ENCODE data around the gene GSC2. TPM values are rescaled to one million over a fixed set of nuclear protein-coding genes. Genes with fewer than 3 reads are reported as not detected.
A peak's percentile ranks its signal among the peaks of the same experiment; 100 is the strongest.

GSC2 gene
- polyA plus RNA-seq, 3 donors = not detected

GRCh38 chr22:19178657-19179496 lies 28.8 kb upstream of the GSC2 start, which contains the start of gene SLC25A1:
SLC25A1 (minus strand) TSS chr22:19178736; CDS start chr22:19178673, 63 bp downstream.
- DNase-seq (ENCODE audit: low read depth in 3 of 3, low spot score in 2 of 3) = peak in 2 of 3 donors; percentile 67 to 71

- no peak for DNase-seq (ENCODE audit: low read depth in 3 of 3, low spot score in 2 of 3)
Observed at GRCh38 chr22:19178065-19178656, 28.1 kb upstream of the GSC2 start.

GRCh38 chr22:19177164-19178064 lies 27.3 kb upstream of the GSC2 start:
- no peak for DNase-seq (ENCODE audit: low read depth in 3 of 3, low spot score in 2 of 3)

- no peak for DNase-seq (ENCODE audit: low read depth in 3 of 3, low spot score in 2 of 3)
Observed at GRCh38 chr22:19176732-19177131, 26.6 kb upstream of the GSC2 start.

GRCh38 chr22:19176175-19176643 lies 26.1 kb upstream of the GSC2 start:
- DNase-seq (ENCODE audit: low read depth in 3 of 3, low spot score in 2 of 3) = no peak

- DNase-seq (ENCODE audit: low read depth in 3 of 3, low spot score in 2 of 3) = no peak
Observed at GRCh38 chr22:19175602-19176174, 25.6 kb upstream of the GSC2 start.

GRCh38 chr22:19175026-19175601 lies 25.0 kb upstream of the GSC2 start:
- DNase-seq (ENCODE audit: low read depth in 3 of 3, low spot score in 2 of 3) = no peak

GRCh38 chr22:19174106-19175025 lies 24.3 kb upstream of the GSC2 start:
- DNase-seq (ENCODE audit: low read depth in 3 of 3, low spot score in 2 of 3) = no peak

GRCh38 chr22:19173047-19174035 lies 23.2 kb upstream of the GSC2 start:
- no peak for DNase-seq (ENCODE audit: low read depth in 3 of 3, low spot score in 2 of 3)

- DNase-seq (ENCODE audit: low read depth in 3 of 3, low spot score in 2 of 3) = no peak
Observed at GRCh38 chr22:19172213-19173046, 22.3 kb upstream of the GSC2 start.

- no peak for DNase-seq (ENCODE audit: low read depth in 3 of 3, low spot score in 2 of 3)
Observed at GRCh38 chr22:19169947-19170318, 19.8 kb upstream of the GSC2 start.

- DNase-seq (ENCODE audit: low read depth in 3 of 3, low spot score in 2 of 3) = no peak
Observed at GRCh38 chr22:19169002-19169946, 19.2 kb upstream of the GSC2 start.

GRCh38 chr22:19168088-19168890 lies 18.2 kb upstream of the GSC2 start:
- no peak for DNase-seq (ENCODE audit: low read depth in 3 of 3, low spot score in 2 of 3)

- DNase-seq (ENCODE audit: low read depth in 3 of 3, low spot score in 2 of 3) = no peak
Observed at GRCh38 chr22:19167106-19167869, 17.2 kb upstream of the GSC2 start.
